A673 (cell line): Measurements from ENCODE around the gene GGA1. TPM values are rescaled to one million over a fixed set of nuclear protein-coding genes. Genes with fewer than 3 reads are reported as not detected.

Experiments
- BruUV-seq: library from RNA; stranded (reverse); fragments of 400-500 nt; replicated peaks from 2 replicates; lab custom pipeline; 2021; lab: Mats Ljungman, UMichigan
- CTCF ChIA-PET: fragments of 300-600 bp; sonication (Branson Sonifier 250); formaldehyde crosslinking; loops from one replicate; lab custom pipeline; 2022; ENCODE audit warnings: antibody characterized with exemption; lab: Charles Lee
- POLR2A ChIA-PET: fragments of 300-600 bp; sonication (Branson Sonifier 250); formaldehyde crosslinking; loops from one replicate; lab custom pipeline; 2022; ENCODE audit warnings: antibody characterized with exemption; ENCODE audit not compliant: low non-redundant PET; lab: Charles Lee
- DNase-seq: peaks from one replicate; pipeline ENCODE4 v3.0.0-alpha.2; 2015; ENCODE audit warnings: low spot score
- H3K27ac ChIP-seq: fragments of 200-600 bp; sonication (generic); 2 replicates; pipeline ENCODE4 v1.5.1; 2016; ENCODE audit warnings: mixed run types, low read depth, mild to moderate bottlenecking, mixed read lengths, antibody characterized with exemption, low read length; ENCODE audit not compliant: poor library complexity, severe bottlenecking
- H3K27me3 ChIP-seq: fragments of 200-600 bp; sonication (generic); replicated peaks from 2 replicates; pipeline ENCODE4 v1.6.1; 2017; ENCODE audit warnings: mixed run types, low read depth, mild to moderate bottlenecking, mixed read lengths, antibody characterized with exemption, low read length; ENCODE audit not compliant: insufficient read depth, poor library complexity
- H3K36me3 ChIP-seq: fragments of 200-600 bp; sonication (generic); 2 replicates; pipeline ENCODE4 v1.6.1; 2016; ENCODE audit warnings: mixed run types, mild to moderate bottlenecking, mixed read lengths, antibody characterized with exemption, low read length; ENCODE audit not compliant: insufficient read depth, poor library complexity, severe bottlenecking
- H3K4me1 ChIP-seq: fragments of 200-600 bp; sonication (generic); 2 replicates; pipeline ENCODE4 v1.6.1; 2017; ENCODE audit warnings: mixed run types, mild to moderate bottlenecking, mixed read lengths, antibody characterized with exemption, low read length; ENCODE audit not compliant: insufficient read depth, poor library complexity, severe bottlenecking
- H3K4me3 ChIP-seq: fragments of 200-600 bp; sonication (generic); 2 replicates; pipeline ENCODE4 v1.5.1; 2016; ENCODE audit warnings: low read depth, mixed run types, mild to moderate bottlenecking, mixed read lengths, low read length; ENCODE audit not compliant: poor library complexity, severe bottlenecking
- H3K9me3 ChIP-seq: fragments of 200-600 bp; sonication (generic); 2 replicates; pipeline ENCODE4 v1.6.1; 2016; ENCODE audit warnings: mixed run types, low read depth, mild to moderate bottlenecking, mixed read lengths, antibody characterized with exemption, low read length; ENCODE audit not compliant: poor library complexity, severe bottlenecking
- EZH2 ChIP-seq: fragments of 200-600 bp; sonication (generic); IDR thresholded peaks from 2 replicates; pipeline ENCODE4 v1.6.1; 2017; ENCODE audit warnings: borderline replicate concordance, low read depth, mild to moderate bottlenecking, mixed read lengths, antibody characterized with exemption, low read length; ENCODE audit not compliant: poor library complexity, severe bottlenecking
- intact Hi-C: fragments of 100-400 bp; cut with micrococcal nuclease; formaldehyde crosslinking; loops from one replicate; pipeline ENCODE4 v1.10.0; 2022; ENCODE audit not compliant: unreplicated experiment
- total RNA-seq: library from RNA; stranded (reverse); gene quantifications from 2 replicates; pipeline ENCODE4 v1.2.3, GENCODE V29; 2021
- TF ChIP-seq, protein P1 (sequence below): fragments of 300-800, 200-600 bp; sonication (generic); conservative IDR thresholded peaks from 2 replicates; pipeline ENCODE4 v1.5.1; 2017; ENCODE audit warnings: low read depth, mild to moderate bottlenecking, antibody characterized with exemption, low read length, moderate library complexity, mixed read lengths

The GGA1 gene
- total RNA-seq, 1 experiment from 2014 or later, result 74.6 TPM

DNA sequence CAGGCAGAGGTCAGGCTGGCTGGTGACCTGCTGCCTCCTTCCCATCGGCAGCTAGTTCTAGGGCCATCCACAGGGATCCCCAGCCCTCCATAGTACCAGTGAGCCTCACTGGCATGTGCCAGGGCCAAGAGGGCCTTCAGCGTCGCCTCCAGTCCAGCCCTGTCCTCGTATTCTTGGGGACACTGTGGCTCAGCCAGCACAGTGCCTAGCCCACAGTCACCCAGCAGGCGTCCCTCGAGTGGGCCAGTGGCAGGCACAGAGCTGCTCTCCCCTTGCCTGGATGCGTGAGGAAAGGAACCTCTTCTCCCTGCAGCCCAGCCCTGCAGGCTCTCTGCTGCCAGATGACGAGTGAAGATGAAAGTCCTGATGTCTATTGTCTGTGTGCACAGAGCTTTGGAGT is 20.2 kb downstream of the GGA1 start:
- POLR2A ChIA-PET, result interaction anchor here (0.6 kb wide), 1 partner anchor 10 kb away, joined by 4 read pairs; no protein-coding TSS in a partner anchor
- CTCF ChIA-PET, result interaction anchor here (0.6 to 1.3 kb wide), 2 partner anchors 15 to 234 kb away, joined by 3 to 5 read pairs; no protein-coding TSS in a partner anchor
- no TSS peak for BruUV-seq

DNA sequence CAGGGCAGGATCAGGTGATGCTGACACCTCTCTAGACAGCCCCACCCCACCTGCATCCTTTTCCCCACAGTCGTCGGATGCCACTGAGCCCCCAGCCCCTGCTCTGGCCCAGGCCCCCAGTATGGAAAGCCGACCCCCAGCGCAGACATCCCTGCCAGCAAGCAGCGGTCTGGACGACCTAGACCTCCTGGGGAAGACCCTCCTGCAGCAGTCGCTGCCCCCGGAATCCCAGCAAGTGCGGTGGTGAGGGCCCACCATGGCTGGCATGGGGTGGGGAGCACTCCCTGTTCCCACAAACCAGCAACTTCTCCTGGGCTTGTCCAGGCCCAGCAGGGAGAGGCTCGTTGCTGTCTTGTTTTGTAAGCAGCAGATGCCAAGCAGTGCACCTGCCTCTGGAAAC is 21.3 kb downstream of the GGA1 start:
- no peak for TF ChIP-seq EZH2
- TF ChIP-seq, protein P1, sequence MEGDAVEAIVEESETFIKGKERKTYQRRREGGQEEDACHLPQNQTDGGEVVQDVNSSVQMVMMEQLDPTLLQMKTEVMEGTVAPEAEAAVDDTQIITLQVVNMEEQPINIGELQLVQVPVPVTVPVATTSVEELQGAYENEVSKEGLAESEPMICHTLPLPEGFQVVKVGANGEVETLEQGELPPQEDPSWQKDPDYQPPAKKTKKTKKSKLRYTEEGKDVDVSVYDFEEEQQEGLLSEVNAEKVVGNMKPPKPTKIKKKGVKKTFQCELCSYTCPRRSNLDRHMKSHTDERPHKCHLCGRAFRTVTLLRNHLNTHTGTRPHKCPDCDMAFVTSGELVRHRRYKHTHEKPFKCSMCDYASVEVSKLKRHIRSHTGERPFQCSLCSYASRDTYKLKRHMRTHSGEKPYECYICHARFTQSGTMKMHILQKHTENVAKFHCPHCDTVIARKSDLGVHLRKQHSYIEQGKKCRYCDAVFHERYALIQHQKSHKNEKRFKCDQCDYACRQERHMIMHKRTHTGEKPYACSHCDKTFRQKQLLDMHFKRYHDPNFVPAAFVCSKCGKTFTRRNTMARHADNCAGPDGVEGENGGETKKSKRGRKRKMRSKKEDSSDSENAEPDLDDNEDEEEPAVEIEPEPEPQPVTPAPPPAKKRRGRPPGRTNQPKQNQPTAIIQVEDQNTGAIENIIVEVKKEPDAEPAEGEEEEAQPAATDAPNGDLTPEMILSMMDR, result no peak
- no TSS peak for BruUV-seq
- intact Hi-C loops, result no loop called here
- Histone ChIP-seq H3K4me3 (no peak overlapping the region), H3K27ac (no peak overlapping the region), H3K36me3 (peaks cover under 1% of the 10 kb centered on the region), H3K9me3 (no peaks in the 10 kb centered on the region), H3K4me1 (peaks cover 33% of the 10 kb centered on the region), H3K27me3 (no peaks in the 10 kb centered on the region)
- no peak for DNase-seq
- CTCF ChIA-PET, result interaction anchor here (1.3 kb wide), 1 partner anchor 14 kb away, joined by 3 read pairs; no protein-coding TSS in a partner anchor
- POLR2A ChIA-PET, result no interaction called here

More for the DNA sequence above, 20.2 kb downstream of the GGA1 start:
- intact Hi-C loops, result no loop called here
- TF ChIP-seq, protein P1, result no peak
- TF ChIP-seq EZH2, result no peak
- Histone ChIP-seq H3K4me1 (peaks cover 22% of the 10 kb centered on the region), H3K9me3 (no peaks in the 10 kb centered on the region), H3K27ac (no peak overlapping the region), H3K36me3 (peaks cover 8% of the 10 kb centered on the region), H3K4me3 (no peak overlapping the region), H3K27me3 (no peaks in the 10 kb centered on the region)
- DNase-seq, result no peak

DNA sequence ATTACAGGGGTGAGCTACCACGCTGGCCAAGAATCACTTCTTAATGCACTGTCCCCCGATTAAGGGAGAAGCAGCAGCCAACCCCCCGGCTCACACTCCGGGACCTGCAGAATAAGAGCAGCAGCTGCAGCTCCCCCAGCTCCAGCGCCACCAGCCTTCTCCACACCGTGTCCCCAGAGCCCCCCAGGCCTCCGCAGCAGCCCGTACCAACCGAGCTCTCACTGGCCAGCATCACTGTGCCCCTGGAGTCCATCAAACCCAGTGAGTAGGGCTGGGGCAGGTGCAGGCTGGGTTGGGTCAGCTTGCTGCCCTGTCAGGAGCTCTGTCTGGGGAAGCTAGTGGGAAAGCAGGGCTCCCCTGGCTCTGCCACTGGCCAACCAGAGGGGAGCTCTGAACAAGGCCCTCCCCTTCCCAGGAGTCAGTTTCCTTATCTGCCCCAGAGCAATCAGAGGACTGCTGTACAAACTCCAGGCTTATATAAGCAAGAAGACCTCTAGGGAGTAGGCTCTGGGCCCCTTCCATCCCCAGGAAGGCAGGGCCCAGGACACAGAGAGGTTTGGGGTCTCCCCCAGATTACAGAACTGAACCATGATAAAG is 22.3 kb downstream of the GGA1 start:
- POLR2A ChIA-PET, result no interaction called here
- BruUV-seq, result no TSS peak
- DNase-seq, result no peak

More for the DNA sequence above, 22.3 kb downstream of the GGA1 start:
- CTCF ChIA-PET, result interaction anchor here (0.6 kb wide), 1 partner anchor 12 kb away, joined by 3 read pairs; no protein-coding TSS in a partner anchor
- intact Hi-C loops, result no loop called here
- H3K4me1 ChIP-seq, result peaks cover 32% of the 10 kb centered on the region
- no peaks in the 10 kb centered on the region for H3K27me3 ChIP-seq
- no peak overlapping the region for H3K27ac ChIP-seq
- TF ChIP-seq, protein P1, result no peak
- no peak for TF ChIP-seq EZH2
- no peaks in the 10 kb centered on the region for H3K9me3 ChIP-seq
- H3K4me3 ChIP-seq, result no peak overlapping the region
- H3K36me3 ChIP-seq, result no peaks in the 10 kb centered on the region
